ENCODE data around the gene PPTC7. TPM values are rescaled to one million over a fixed set of nuclear protein-coding genes. Genes with fewer than 3 reads are reported as not detected.

PPTC7 gene
- total and polyA plus RNA-seq, 2 of the 13 experiments (the other 11 are each of a cell fraction or from before 2014, with no cell fraction given) = 4.8 to 12.3 TPM

- TF ChIP-seq ZNF251 (CRISPR knock-in tag; IDR thresholded peaks at IDR 0.05) (no peak), ZNF879 (CRISPR knock-in tag; IDR thresholded peaks at IDR 0.05) (no peak), FOXK2 (IDR thresholded peaks at IDR 0.05) (no peak), TIGD3 (CRISPR knock-in tag; IDR thresholded peaks at IDR 0.05; ENCODE audit: borderline replicate concordance) (no peak), ZNF580 (CRISPR knock-in tag; IDR thresholded peaks at IDR 0.05; ENCODE audit: borderline replicate concordance, low read depth) (0 out of 2 replicates have a peak, but pooled peaks have one; percentile 24), ZKSCAN8 (CRISPR knock-in tag; IDR thresholded peaks at IDR 0.05; ENCODE audit: borderline replicate concordance) (no peak), ZNF280D (CRISPR knock-in tag; IDR thresholded peaks at IDR 0.05) (peak; percentile 38; the same call in 1 of the 2 replicates), ZNF451 (CRISPR knock-in tag; IDR thresholded peaks at IDR 0.05) (no peak), ZFP90 (CRISPR knock-in tag; IDR thresholded peaks at IDR 0.05; ENCODE audit: borderline replicate concordance) (no peak; the same call in 1 of the 2 replicates), ZNF235 (CRISPR knock-in tag; IDR thresholded peaks at IDR 0.05; ENCODE audit: borderline replicate concordance) (0 out of 2 replicates have a peak, but pooled peaks have one; percentile 17), XBP1 (CRISPR knock-in tag; IDR thresholded peaks at IDR 0.05) (no peak), NCOA2 (CRISPR knock-in tag; IDR thresholded peaks at IDR 0.05) (no peak), ZNF274 (CRISPR knock-in tag; IDR thresholded peaks at IDR 0.05) (no peak), SRY (CRISPR knock-in tag; IDR thresholded peaks at IDR 0.05) (peak; percentile 94), HMGXB3 (CRISPR knock-in tag; IDR thresholded peaks at IDR 0.05; ENCODE audit: borderline replicate concordance) (no peak), SP140L (CRISPR knock-in tag; IDR thresholded peaks at IDR 0.05; ENCODE audit: borderline replicate concordance) (no peak)
- TF ChIP-seq, protein P1, sequence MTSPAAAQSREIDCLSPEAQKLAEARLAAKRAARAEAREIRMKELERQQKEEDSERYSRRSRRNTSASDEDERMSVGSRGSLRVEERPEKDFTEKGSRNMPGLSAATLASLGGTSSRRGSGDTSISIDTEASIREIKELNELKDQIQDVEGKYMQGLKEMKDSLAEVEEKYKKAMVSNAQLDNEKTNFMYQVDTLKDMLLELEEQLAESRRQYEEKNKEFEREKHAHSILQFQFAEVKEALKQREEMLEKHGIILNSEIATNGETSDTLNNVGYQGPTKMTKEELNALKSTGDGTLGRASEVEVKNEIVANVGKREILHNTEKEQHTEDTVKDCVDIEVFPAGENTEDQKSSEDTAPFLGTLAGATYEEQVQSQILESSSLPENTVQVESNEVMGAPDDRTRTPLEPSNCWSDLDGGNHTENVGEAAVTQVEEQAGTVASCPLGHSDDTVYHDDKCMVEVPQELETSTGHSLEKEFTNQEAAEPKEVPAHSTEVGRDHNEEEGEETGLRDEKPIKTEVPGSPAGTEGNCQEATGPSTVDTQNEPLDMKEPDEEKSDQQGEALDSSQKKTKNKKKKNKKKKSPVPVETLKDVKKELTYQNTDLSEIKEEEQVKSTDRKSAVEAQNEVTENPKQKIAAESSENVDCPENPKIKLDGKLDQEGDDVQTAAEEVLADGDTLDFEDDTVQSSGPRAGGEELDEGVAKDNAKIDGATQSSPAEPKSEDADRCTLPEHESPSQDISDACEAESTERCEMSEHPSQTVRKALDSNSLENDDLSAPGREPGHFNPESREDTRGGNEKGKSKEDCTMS (CRISPR knock-in tag; conservative IDR thresholded peaks at IDR 0.05) = no peak
These were observed 612 bp downstream of the PPTC7 start (continued) for GRCh38 chr12:110582276-110583136.
